Measurements from ENCODE around the gene TMEM174. TPM values are rescaled to one million over a fixed set of nuclear protein-coding genes. Genes with fewer than 3 reads are reported as not detected.

TMEM174 gene, protein sequence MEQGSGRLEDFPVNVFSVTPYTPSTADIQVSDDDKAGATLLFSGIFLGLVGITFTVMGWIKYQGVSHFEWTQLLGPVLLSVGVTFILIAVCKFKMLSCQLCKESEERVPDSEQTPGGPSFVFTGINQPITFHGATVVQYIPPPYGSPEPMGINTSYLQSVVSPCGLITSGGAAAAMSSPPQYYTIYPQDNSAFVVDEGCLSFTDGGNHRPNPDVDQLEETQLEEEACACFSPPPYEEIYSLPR
- total RNA-seq (2014; rRNA removed; shearing (Covaris generic)), result not detected in 2 replicates
- polyA plus RNA-seq (2015; cell fraction: cytosol; rRNA removed), result not detected in 2 replicates
- not detected in 2 replicates for polyA plus RNA-seq (2015; cell fraction: nucleus; rRNA removed)

DNA sequence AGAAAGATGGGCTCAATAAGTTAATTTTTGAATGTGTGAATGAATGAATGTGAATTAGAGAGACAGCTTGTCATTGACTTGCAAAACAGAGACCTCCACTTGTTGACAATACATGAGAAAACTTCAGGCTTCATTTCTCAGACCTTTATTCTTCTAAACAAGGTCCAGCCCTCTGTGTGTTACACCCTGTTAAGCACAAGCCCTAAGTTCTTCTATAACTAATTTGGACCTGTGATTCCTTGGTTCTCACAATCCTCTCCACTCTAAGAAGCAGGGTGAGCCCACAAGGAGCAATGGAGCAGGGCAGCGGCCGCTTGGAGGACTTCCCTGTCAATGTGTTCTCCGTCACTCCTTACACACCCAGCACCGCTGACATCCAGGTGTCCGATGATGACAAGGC, at the start of gene TMEM174:
Gene TMEM174 (plus strand): TSS at position 243 of the 400 bp plus-strand sequence. CDS start 51 bp downstream, at position 294.
- in situ Hi-C loops (cut with HindIII; ENCODE audit: low pct_unique_long_range_greater_than_20kb, low sequenced_read_pairs), result no loop called here
- DNase-seq (ENCODE audit: low read depth, low spot score), result no peak

DNA sequence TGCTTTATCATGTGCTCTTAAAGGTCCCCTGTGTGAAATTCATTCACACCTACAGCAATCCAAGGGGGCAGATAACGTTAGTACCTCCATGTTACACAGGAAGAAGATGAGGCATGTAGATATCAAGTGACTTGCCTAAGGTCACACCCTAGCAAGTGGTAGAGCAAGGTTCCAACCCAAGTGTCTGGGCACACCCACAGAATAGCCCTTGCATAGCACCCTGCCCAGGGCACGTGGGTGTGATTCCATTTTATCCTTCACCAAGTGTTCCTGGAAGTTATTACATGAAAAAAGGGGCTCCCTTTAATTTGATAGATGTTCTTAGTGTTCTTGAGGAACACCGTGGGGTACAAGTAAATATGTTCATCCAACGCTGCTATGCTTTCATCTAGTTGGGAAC, 47.7 kb upstream of the TMEM174 start:
- DNase-seq (ENCODE audit: low read depth, low spot score), result no peak
- in situ Hi-C loops (cut with HindIII; ENCODE audit: low pct_unique_long_range_greater_than_20kb, low sequenced_read_pairs), result no loop called here

DNA sequence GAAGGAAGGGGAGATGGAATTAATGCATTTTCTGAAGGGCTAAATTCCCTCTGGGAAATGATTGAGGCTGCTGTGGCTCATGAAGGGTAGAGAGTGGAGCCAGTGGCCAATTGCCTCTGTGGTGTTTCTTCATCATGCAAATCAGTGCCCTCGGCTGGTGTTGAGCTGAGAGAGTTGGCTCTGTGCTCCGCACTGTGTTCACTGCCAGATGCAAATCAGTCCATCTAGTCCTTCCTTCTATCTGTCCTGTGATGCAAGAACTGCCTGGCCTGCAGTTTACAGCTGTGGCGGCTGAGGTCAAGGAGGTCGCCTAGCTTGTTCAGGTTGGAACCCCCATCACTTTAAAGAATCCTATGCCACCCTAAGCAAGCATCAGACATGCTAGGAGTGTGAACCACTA, 46.6 kb upstream of the TMEM174 start:
- DNase-seq (ENCODE audit: low read depth, low spot score), result no peak
- in situ Hi-C loops (cut with HindIII; ENCODE audit: low pct_unique_long_range_greater_than_20kb, low sequenced_read_pairs), result no loop called here

DNA sequence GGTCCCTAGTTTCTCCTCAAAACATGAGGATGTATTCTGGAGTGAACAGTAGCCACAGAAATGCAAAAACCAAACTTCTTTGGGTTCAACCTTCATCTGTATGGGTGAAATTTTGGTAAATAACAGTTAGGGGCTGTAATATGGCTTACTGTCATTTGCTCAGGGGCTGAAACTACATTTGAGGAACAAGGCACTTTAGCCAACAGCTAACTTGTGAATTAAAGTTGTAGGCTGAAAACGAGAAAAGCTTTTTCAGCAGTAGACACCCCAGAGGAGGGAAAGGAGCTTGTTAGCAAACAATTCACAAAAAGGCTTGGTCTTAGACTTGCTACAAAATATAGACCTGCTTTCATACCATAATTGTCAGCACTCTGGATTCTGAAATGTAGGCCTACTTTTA, 46.0 kb upstream of the TMEM174 start:
- in situ Hi-C loops (cut with HindIII; ENCODE audit: low pct_unique_long_range_greater_than_20kb, low sequenced_read_pairs), result no loop called here
- DNase-seq (ENCODE audit: low read depth, low spot score), result no peak

DNA sequence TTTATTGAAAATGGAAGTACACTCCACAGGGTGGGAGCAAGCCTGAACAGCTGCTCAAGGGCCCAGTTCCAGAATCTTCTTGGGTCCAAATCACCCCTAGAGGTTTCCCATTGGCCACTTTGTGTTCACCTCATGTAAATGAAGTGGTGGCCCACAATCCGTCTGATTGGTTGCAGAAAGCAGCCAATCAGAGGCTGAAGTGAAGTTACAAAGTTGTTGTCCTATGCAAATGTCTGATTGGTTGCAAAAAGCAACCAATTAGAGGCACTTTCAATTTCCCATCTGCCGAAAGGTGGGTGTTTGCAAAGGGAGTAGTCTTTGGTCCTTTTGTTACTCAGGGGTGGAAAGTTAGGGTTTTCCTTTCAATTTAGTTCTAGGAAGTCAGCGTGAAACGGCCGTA, 43.9 kb upstream of the TMEM174 start:
- in situ Hi-C loops (cut with HindIII; ENCODE audit: low pct_unique_long_range_greater_than_20kb, low sequenced_read_pairs), result no loop called here
- no peak for DNase-seq (ENCODE audit: low read depth, low spot score)

DNA sequence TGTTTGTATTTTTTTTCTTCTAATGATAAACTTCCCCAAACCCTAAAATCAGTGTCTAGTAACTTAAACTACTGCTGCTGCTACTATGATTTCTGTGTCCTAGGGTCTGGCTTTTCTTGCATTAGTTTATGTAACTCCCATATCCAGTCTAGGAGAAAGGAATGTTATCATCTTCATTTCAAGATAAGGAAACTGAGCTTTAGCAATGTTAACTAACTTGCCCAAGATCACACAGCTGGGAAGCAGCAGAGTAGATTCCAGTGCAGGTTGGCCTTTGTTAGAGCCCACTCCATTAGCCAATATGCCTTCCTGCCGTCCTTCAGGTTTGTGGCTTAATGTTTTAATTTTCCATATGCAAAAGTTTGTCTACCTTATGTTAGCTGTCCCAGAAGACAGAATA, 42.2 kb upstream of the TMEM174 start:
- in situ Hi-C loops (cut with HindIII; ENCODE audit: low pct_unique_long_range_greater_than_20kb, low sequenced_read_pairs), result no loop called here

DNA sequence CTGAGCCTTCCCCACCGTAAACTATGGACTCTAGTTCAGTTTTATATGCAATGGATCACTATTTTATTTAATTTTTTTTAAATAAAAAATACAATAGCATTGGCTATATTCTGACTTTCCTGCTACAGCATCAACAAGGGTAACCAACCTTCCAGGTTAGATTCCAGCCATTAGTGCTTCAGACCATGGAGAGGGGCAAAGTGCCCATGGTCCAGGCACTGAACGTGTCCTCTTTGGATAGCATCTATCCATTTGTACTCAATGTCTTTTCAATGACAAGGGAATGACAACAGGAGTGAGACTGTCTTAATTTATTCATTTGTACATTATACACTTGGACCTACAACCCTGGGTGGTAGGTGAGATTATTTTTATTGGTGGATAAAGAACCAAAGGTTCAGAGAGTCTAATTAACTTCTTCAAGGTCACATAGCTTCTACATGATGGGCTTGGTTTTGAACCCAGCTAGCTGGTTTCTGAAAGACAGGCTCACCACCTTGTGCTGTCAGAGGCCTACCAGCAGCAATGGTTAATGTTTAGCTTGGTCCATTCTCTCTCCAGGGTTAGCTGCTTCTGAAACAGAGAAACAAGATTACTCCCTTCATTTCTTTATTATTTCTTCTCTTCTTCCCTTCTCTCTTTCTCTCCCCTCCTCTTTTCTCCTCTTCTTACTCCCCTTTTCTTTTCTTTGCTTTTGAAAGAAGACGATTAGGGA, 41.1 kb upstream of the TMEM174 start:
- in situ Hi-C loops (cut with HindIII; ENCODE audit: low pct_unique_long_range_greater_than_20kb, low sequenced_read_pairs), result no loop called here
- no peak for DNase-seq (ENCODE audit: low read depth, low spot score)

More for the DNA sequence above, 42.2 kb upstream of the TMEM174 start:
- DNase-seq (ENCODE audit: low read depth, low spot score), result no peak

DNA sequence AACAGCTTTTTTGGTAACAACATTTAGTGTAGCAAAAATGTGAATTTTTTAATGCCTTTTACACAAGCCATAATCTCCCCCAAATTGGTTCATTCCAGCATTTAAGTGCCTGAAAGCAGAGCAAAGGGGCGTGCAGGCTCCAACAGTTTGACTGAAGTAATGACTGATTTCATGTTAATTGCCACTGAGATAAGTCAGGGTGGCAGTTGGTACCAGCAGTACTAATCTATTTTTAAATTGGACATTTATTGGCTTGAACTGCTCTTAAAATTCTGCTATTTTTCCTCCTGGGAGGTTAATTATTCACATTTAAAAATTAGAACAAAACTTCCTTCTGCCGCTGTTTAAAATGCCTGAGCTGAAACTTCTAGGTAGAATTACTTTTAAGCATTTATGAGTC, 40.2 kb upstream of the TMEM174 start:
- no peak for DNase-seq (ENCODE audit: low read depth, low spot score)
- in situ Hi-C loops (cut with HindIII; ENCODE audit: low pct_unique_long_range_greater_than_20kb, low sequenced_read_pairs), result no loop called here

DNA sequence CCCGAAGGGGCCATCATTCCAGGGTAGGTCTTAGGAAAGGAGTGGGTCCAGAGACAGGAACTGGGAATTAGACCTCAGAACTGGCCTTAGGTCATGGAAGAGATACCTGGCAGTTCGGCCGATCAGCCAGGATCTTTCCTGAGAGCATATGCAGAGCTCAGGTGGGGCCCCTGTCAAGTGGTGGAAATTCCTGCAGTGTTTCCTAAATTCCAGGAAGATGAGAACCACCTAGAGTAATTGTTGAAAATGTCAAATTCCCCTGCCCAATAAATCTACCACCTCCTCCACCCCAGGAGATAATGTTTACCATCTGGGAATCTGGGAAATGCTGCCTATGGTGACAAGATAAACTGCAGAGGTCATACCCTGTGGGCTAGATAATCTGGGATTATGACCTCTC, 38.0 kb upstream of the TMEM174 start:
- in situ Hi-C loops (cut with HindIII; ENCODE audit: low pct_unique_long_range_greater_than_20kb, low sequenced_read_pairs), result no loop called here
- DNase-seq (ENCODE audit: low read depth, low spot score), result no peak

DNA sequence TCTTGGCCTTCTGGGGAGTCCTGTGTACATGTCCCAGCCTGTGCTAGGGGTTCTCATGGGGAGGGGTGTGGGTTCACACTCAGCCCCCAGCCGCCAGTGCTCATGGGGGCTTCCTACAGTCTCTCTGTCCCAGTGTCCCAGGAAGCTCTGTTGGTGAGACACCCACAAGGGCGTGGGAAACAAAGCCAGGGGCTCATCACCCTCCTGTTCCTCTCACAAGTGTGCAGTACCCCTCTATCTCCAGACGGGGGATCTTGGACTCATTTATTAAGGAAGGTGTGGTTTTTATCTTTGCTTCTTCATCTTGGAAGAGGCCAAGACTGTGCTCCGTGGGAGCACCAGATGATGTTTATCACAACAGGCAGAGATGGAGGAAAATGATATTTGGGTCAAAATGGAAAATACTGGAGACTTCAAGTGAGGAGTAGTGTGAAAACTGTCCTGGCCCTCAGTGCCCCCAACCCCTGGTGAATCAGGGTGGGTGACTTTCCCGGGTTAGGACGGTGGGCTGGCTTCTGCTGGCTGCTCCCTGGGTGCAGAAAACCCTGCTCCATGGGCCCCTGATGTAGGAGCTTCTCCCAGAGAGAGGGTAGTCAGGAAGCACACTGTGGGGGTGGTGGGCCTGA, 37.5 kb upstream of the TMEM174 start:
- DNase-seq (ENCODE audit: low read depth, low spot score), result peak; percentile 62
- in situ Hi-C loops (cut with HindIII; ENCODE audit: low pct_unique_long_range_greater_than_20kb, low sequenced_read_pairs), result no loop called here

DNA sequence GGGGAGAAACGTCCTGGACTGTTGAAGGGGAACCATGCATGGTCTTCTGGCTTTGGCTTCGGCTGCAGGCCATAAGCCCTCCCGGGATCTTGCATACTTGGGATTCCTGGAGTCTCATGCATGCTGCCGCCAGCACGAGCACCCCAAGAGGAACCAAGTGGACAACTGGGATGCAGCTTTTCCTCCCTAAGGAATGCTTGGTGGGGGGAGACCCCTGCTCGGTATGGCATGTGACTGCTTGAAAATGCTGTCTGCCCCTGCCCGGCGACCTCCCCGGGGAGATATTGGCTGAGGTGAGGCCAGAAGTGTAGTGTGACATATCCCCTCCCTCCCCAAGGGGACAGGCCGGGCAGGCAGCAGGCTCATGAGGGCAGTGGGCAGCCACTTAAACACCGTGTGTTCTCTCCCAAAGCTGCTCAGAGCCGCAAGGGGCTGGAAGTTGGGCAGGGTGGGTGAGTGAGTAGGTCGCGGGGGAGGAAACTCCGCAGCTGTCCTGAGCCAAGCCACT, 36.9 kb upstream of the TMEM174 start:
- in situ Hi-C loops (cut with HindIII; ENCODE audit: low pct_unique_long_range_greater_than_20kb, low sequenced_read_pairs), result no loop called here
- no peak for DNase-seq (ENCODE audit: low read depth, low spot score)

DNA sequence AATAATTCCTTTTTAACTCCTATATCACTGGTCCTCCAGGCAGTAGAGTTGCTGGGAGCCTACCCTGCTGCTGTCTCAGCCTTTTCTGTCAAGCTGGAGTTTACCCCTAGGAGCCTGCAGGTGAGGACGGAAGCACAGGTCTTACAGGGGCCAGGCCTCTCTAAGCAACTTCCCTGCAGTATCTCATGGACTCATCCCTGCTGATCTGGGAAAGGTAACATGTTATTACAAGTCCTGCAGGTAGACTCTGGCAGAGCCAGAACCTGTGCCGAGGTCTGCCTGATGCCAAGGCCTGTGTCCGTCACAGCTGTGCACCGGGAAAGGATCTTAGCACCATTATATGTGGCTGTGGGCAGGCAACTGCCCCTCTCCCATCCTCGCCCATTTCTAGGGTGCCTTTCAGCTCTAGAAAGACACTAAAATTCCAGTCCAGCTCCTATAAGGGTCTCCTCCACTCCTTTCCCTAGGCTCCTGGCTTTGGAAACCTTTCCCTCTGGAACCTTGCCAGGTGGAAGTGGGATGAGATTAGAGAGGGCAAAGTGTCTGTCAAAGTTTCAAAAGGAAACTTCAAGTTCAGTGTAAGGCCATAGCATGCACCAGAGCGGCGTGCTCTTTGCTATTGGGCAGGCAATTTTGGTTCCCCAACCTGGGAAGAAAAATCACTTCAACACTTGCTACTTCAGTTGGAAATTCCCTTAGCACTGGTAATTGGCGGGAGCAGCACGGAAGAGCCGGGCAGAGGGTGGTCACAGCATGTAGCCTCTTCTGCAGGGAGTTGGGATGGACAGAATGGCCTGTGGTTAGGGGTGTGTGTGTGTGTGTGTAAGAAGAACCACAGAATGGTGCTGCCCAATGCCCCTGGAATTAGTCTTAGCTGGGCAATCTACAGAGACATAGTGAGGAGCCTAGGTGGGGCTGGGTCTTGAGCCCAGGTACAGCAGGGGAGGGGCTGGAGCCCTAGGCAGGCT, 35.1 kb upstream of the TMEM174 start:
- DNase-seq (ENCODE audit: low read depth, low spot score), result no peak
- in situ Hi-C loops (cut with HindIII; ENCODE audit: low pct_unique_long_range_greater_than_20kb, low sequenced_read_pairs), result no loop called here

DNA sequence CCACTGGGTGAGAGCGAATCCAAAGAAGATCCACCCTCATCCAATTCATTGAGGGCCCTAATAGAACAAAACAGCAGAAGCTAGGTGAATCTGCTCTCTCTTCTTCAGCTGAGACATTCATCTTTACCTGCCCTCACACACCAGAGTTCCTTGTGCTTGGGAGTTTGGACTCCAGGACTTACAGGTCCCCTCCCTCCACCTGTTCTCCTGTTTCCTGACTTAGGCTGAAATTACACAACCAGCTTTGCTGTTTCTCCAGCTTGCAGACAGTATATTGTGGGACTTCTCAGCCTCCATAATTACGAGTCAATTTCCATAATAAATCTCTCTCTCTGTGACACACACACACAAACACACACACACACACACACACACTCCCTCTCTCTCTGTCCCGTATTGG, 33.5 kb upstream of the TMEM174 start:
- no peak for DNase-seq (ENCODE audit: low read depth, low spot score)
- in situ Hi-C loops (cut with HindIII; ENCODE audit: low pct_unique_long_range_greater_than_20kb, low sequenced_read_pairs), result no loop called here

DNA sequence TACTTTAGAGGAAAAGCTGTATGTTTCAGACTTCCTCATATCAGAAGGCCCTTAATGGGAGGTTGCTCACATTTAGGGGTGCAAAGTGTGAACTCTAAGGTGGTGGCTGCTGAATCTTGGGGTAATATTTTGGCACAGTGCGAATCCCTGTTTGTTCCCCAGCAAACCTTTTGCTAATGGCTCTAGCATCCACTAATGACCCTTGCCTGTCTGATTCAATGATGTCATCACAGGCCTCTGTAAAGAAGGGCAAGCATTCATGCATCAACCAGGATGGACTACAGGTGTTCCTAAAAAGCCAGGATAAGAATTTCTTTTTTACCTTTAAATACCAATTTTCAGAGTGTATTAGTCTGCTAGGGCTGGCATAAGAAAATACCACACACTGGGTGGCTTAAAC, 32.2 kb upstream of the TMEM174 start:
- in situ Hi-C loops (cut with HindIII; ENCODE audit: low pct_unique_long_range_greater_than_20kb, low sequenced_read_pairs), result no loop called here
- no peak for DNase-seq (ENCODE audit: low read depth, low spot score)

DNA sequence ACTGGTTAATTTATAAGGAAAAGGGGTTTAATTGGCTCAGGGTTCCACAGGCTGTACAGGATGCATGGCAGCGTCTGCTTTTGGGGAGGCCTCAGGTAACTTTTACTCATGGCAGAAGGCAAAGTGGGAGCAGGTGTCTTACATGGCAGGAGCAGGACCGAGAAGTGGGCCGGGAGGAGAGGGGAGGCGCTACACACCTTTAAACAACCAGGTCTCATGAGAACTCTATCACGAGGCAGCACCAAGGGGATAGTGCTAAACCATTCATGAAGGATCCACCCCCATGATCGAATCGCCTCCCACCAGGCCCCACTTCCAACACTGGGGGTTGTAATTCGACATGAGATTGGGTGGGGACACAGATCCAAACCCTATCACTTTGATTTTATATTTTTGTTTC, 31.0 kb upstream of the TMEM174 start:
- no peak for DNase-seq (ENCODE audit: low read depth, low spot score)
- in situ Hi-C loops (cut with HindIII; ENCODE audit: low pct_unique_long_range_greater_than_20kb, low sequenced_read_pairs), result no loop called here

DNA sequence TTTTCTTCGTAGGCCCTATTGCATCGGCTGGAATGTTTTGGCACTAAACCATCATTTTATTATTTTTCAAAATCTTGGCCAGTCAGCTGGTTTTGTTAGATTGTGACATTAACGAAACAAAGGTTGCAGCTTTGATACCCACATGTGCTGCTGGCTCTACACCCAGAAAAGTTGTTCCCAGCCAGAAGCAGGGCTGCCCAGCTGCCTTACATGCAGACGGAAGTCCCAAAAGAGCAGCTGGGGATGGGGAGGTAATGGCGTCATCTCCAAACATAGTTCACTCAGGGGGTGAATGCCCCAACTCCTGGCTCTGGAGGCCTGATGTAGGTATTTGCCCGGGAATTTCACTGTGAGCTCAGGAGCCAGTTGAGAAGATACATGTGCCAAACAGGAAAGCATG, 29.3 kb upstream of the TMEM174 start:
- no peak for DNase-seq (ENCODE audit: low read depth, low spot score)
- in situ Hi-C loops (cut with HindIII; ENCODE audit: low pct_unique_long_range_greater_than_20kb, low sequenced_read_pairs), result no loop called here

DNA sequence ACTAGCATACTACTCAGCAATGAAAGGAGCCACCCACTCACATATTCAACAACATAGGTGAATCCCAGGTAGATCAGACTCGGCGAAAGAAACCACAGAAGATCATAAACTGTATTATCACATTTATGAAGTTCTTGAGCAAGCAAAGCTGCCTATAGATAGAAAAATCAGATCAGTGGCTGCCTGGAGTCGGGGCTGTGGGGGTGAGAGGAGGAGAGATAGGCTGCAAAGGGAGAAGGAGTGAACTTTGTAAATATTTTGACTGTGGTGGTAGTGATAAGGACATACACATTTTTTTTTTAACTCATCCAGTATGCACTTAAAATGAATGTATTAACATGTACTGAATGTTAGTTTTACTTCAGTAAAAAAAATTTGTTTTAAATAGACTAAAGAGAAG, 23.5 kb upstream of the TMEM174 start:
- no peak for DNase-seq (ENCODE audit: low read depth, low spot score)
- in situ Hi-C loops (cut with HindIII; ENCODE audit: low pct_unique_long_range_greater_than_20kb, low sequenced_read_pairs), result no loop called here

DNA sequence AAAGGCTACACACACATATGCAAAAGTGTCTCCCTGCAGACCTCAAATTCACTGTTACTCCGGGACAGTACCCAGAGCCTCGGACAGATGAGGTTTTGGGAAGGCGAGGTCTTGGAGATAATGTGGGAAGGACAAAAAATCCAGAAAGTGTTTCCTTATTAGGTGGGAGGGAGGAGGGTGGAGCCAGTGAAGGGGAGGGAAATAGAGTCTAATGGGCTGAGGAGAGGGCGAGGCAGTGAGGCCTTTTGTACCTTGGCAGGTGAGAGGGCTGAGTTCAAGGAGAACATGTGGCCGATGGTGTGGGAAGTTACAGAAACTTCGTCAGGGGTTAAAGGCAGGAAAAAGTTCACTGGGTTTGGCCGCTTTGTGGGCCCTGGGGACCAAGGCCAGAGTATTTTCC, 22.1 kb upstream of the TMEM174 start:
- no peak for DNase-seq (ENCODE audit: low read depth, low spot score)
- in situ Hi-C loops (cut with HindIII; ENCODE audit: low pct_unique_long_range_greater_than_20kb, low sequenced_read_pairs), result no loop called here

Data from SK-MEL-5 (cell line).